H9 (cell line): ENCODE measurements around the gene MMRN2. TPM values are rescaled to one million over a fixed set of nuclear protein-coding genes. Genes with fewer than 3 reads are reported as not detected.

Experiments
- DNase-seq: peaks from one replicate; pipeline ENCODE4 v3.0.0-alpha.2; 2017
- H2AFZ ChIP-seq: one replicate; pipeline ENCODE4 v1.6.1; 2013; ENCODE audit warnings: mild to moderate bottlenecking, low read length, control low read depth, moderate library complexity
- H2AK5ac ChIP-seq: 2 replicates; pipeline ENCODE4 v1.6.1; 2013; ENCODE audit warnings: low read length, control low read depth, mixed read lengths; ENCODE audit not compliant: insufficient read length
- H2BK120ac ChIP-seq: one replicate; pipeline ENCODE4 v1.6.1; 2013; ENCODE audit warnings: low read depth, mild to moderate bottlenecking, low read length, control low read depth, inconsistent platforms; ENCODE audit not compliant: poor library complexity, severe bottlenecking
- H2BK12ac ChIP-seq: 2 replicates; pipeline ENCODE4 v1.6.1; 2013; ENCODE audit warnings: low read length, control low read depth, mixed read lengths, low read depth; ENCODE audit not compliant: insufficient read length
- H2BK15ac ChIP-seq: 2 replicates; pipeline ENCODE4 v1.6.1; 2013; ENCODE audit warnings: low read depth, low read length, control low read depth
- H2BK20ac ChIP-seq: one replicate; pipeline ENCODE4 v1.6.1; 2013; ENCODE audit warnings: low read depth, mild to moderate bottlenecking, low read length, control low read depth, inconsistent platforms; ENCODE audit not compliant: poor library complexity, severe bottlenecking
- H2BK5ac ChIP-seq: 2 replicates; pipeline ENCODE4 v1.6.1; 2013; ENCODE audit warnings: low read length, control low read depth, mixed read lengths; ENCODE audit not compliant: insufficient read length
- H3K14ac ChIP-seq: 2 replicates; pipeline ENCODE4 v1.6.1; 2013; ENCODE audit warnings: low read length, control low read depth; ENCODE audit not compliant: insufficient read depth
- H3K18ac ChIP-seq: 2 replicates; pipeline ENCODE4 v1.6.1; 2013; ENCODE audit warnings: low read depth, mild to moderate bottlenecking, mixed read lengths, low read length, control low read depth; ENCODE audit not compliant: insufficient read length
- H3K23ac ChIP-seq: 2 replicates; pipeline ENCODE4 v1.6.1; 2013; ENCODE audit warnings: low read length, control low read depth, mixed read lengths, low read depth; ENCODE audit not compliant: insufficient read length
- H3K23me2 ChIP-seq: 2 replicates; pipeline ENCODE4 v1.6.1; 2013; ENCODE audit warnings: low read depth, mild to moderate bottlenecking, mixed read lengths, low read length, control low read depth; ENCODE audit not compliant: insufficient read length, poor library complexity, severe bottlenecking
- H3K27ac ChIP-seq: 2 replicates; pipeline ENCODE4 v1.5.1; 2013; ENCODE audit warnings: low read length, control low read depth, mixed read lengths, low read depth; ENCODE audit not compliant: insufficient read length
- H3K27me3 ChIP-seq: 2 replicates; pipeline ENCODE4 v1.6.1; 2013; ENCODE audit warnings: low read length, control low read depth, inconsistent platforms; ENCODE audit not compliant: insufficient read depth
- H3K4ac ChIP-seq: 2 replicates; pipeline ENCODE4 v1.6.1; 2013; ENCODE audit warnings: low read depth, mild to moderate bottlenecking, control low read depth, inconsistent platforms, low read length, moderate library complexity
- H3K4me1 ChIP-seq: 2 replicates; pipeline ENCODE4 v1.6.1; 2013; ENCODE audit warnings: low read length, control low read depth, inconsistent platforms; ENCODE audit not compliant: insufficient read depth
- H3K4me2 ChIP-seq: 2 replicates; pipeline ENCODE4 v1.6.1; 2013; ENCODE audit warnings: low read length, control low read depth, mixed read lengths; ENCODE audit not compliant: insufficient read length, insufficient read depth
- H3K56ac ChIP-seq: 2 replicates; pipeline ENCODE4 v1.6.1; 2013; ENCODE audit warnings: low read depth, mild to moderate bottlenecking, mixed read lengths, low read length, control low read depth; ENCODE audit not compliant: insufficient read length
- H3K79me1 ChIP-seq: 2 replicates; pipeline ENCODE4 v1.6.1; 2013; ENCODE audit warnings: low read depth, mild to moderate bottlenecking, moderate library complexity, low read length, control low read depth, inconsistent platforms; ENCODE audit not compliant: insufficient read depth, poor library complexity, severe bottlenecking
- H3K79me2 ChIP-seq: 2 replicates; pipeline ENCODE4 v1.6.1; 2013; ENCODE audit warnings: low read length, control low read depth, inconsistent platforms; ENCODE audit not compliant: insufficient read depth
- H3K9ac ChIP-seq: 2 replicates; pipeline ENCODE4 v1.6.1; 2013; ENCODE audit warnings: low read length, control low read depth, mixed read lengths; ENCODE audit not compliant: insufficient read length; ENCODE audit errors: extremely low read depth
- H3K9me3 ChIP-seq: one replicate; pipeline ENCODE4 v1.6.1; 2013; ENCODE audit warnings: low read depth, low read length, inconsistent platforms; ENCODE audit not compliant: control insufficient read depth
- H3T11ph ChIP-seq: one replicate; pipeline ENCODE4 v1.6.1; 2013; ENCODE audit warnings: mild to moderate bottlenecking, low read length, control low read depth, inconsistent platforms
- H4K20me1 ChIP-seq: one replicate; pipeline ENCODE4 v1.6.1; 2013; ENCODE audit not compliant: control insufficient read depth, insufficient read length, insufficient read depth
- H4K5ac ChIP-seq: 2 replicates; pipeline ENCODE4 v1.6.1; 2013; ENCODE audit warnings: low read depth, mild to moderate bottlenecking, mixed read lengths, low read length, control low read depth; ENCODE audit not compliant: insufficient read length
- H4K8ac ChIP-seq: replicated peaks from 2 replicates; pipeline ENCODE4 v1.6.1; 2013; ENCODE audit warnings: low read length, control low read depth, mixed read lengths, low read depth; ENCODE audit not compliant: insufficient read length
- H4K91ac ChIP-seq: 2 replicates; pipeline ENCODE4 v1.6.1; 2013; ENCODE audit warnings: low read depth, mild to moderate bottlenecking, moderate library complexity, mixed read lengths, low read length, control low read depth; ENCODE audit not compliant: insufficient read length
- H3K27ac Mint-ChIP-seq, 3 experiments: 2 replicates in 2 of 3; 3 replicates in 1 of 3; pipeline ENCODE4 v1.8.0; 2020 to 2021; ENCODE audit warnings: mixed read lengths in 3 of 3, mild to moderate bottlenecking in 1 of 3, moderate library complexity in 1 of 3
- H3K27me3 Mint-ChIP-seq: 2 replicates; pipeline ENCODE4 v1.8.0; 2021; ENCODE audit warnings: low read depth, mild to moderate bottlenecking, moderate library complexity, mixed read lengths
- H3K36me3 Mint-ChIP-seq, 3 experiments: 2 replicates in 2 of 3; 3 replicates in 1 of 3; pipeline ENCODE4 v1.8.0; 2020 to 2021; ENCODE audit warnings: low read depth in 3 of 3, mixed read lengths in 3 of 3; ENCODE audit not compliant: insufficient read depth in 1 of 3
- H3K4me1 Mint-ChIP-seq, 2 experiments: 2 replicates each; pipeline ENCODE4 v1.8.0; 2020; ENCODE audit warnings: mixed read lengths in 2 of 2
- H3K4me3 Mint-ChIP-seq, 2 experiments: 2 replicates in 1 of 2; 3 replicates in 1 of 2; pipeline ENCODE4 v1.8.0; 2020 to 2021; ENCODE audit warnings: mild to moderate bottlenecking in 2 of 2, mixed read lengths in 2 of 2, moderate library complexity in 1 of 2
- H3K9me3 Mint-ChIP-seq, 2 experiments: 2 replicates in 1 of 2; 3 replicates in 1 of 2; pipeline ENCODE4 v1.8.0; 2020; ENCODE audit warnings: mild to moderate bottlenecking in 2 of 2, mixed read lengths in 2 of 2, moderate library complexity in 1 of 2
- total RNA-seq: library from RNA; stranded (reverse); gene quantifications from 2 replicates; pipeline ENCODE4 v1.2.1, GENCODE V29; 2021
- TF ChIP-seq, protein P1 (sequence below): fragments of 200-600 bp; sonication (generic); conservative IDR thresholded peaks from 3 replicates; pipeline ENCODE4 v1.8.0; 2021; ENCODE audit warnings: antibody characterized with exemption, mild to moderate bottlenecking

Gene MMRN2
- total RNA-seq, 1 experiment from 2014 or later = 1.0 TPM

- Mint-ChIP-seq H3K27ac (peak overlapping the region; percentile 62 to 71 (median 64); a peak in 2 of 7 replicates), H3K36me3 (no peaks in the 10 kb centered on the region; a peak in 1 of 7 replicates), H3K4me1 (peaks cover 16 to 19% of the 10 kb centered on the region in 2 experiments), H3K4me3 (no peak overlapping the region), H3K27me3 (peaks cover 5% of the 10 kb centered on the region), H3K9me3 (no peaks in the 10 kb centered on the region; a peak in 2 of 5 replicates)
- H2BK120ac ChIP-seq = no peak overlapping the region
- no peak overlapping the region for H3K9ac ChIP-seq
- no peak overlapping the region for H3K14ac ChIP-seq
- no peaks in the 10 kb centered on the region for H3K23me2 ChIP-seq
- H2AFZ ChIP-seq = no peak overlapping the region
- H3K9me3 ChIP-seq = no peaks in the 10 kb centered on the region
- no peaks in the 10 kb centered on the region for H4K20me1 ChIP-seq
- TF ChIP-seq, protein P1, sequence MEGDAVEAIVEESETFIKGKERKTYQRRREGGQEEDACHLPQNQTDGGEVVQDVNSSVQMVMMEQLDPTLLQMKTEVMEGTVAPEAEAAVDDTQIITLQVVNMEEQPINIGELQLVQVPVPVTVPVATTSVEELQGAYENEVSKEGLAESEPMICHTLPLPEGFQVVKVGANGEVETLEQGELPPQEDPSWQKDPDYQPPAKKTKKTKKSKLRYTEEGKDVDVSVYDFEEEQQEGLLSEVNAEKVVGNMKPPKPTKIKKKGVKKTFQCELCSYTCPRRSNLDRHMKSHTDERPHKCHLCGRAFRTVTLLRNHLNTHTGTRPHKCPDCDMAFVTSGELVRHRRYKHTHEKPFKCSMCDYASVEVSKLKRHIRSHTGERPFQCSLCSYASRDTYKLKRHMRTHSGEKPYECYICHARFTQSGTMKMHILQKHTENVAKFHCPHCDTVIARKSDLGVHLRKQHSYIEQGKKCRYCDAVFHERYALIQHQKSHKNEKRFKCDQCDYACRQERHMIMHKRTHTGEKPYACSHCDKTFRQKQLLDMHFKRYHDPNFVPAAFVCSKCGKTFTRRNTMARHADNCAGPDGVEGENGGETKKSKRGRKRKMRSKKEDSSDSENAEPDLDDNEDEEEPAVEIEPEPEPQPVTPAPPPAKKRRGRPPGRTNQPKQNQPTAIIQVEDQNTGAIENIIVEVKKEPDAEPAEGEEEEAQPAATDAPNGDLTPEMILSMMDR = no peak
- H3K27ac ChIP-seq = no peak overlapping the region
- no peak overlapping the region for H4K91ac ChIP-seq
- no peak overlapping the region for H3K4ac ChIP-seq
- H3K79me2 ChIP-seq = no peaks in the 10 kb centered on the region
- no peak overlapping the region for H3K18ac ChIP-seq
- H3K4me1 ChIP-seq = no peaks in the 10 kb centered on the region
- H4K8ac ChIP-seq = no peak overlapping the region
- H3K23ac ChIP-seq = no peak overlapping the region
- H4K5ac ChIP-seq = no peak overlapping the region
- no peaks in the 10 kb centered on the region for H3K27me3 ChIP-seq
- no peak overlapping the region for H3K56ac ChIP-seq
- DNase-seq = peak; percentile 21
- no peak overlapping the region for H2BK20ac ChIP-seq
- no peak overlapping the region for H2AK5ac ChIP-seq
- H2BK5ac ChIP-seq = no peak overlapping the region
- H3K4me2 ChIP-seq = no peak overlapping the region
- H3K79me1 ChIP-seq = no peaks in the 10 kb centered on the region
- H2BK15ac ChIP-seq = no peak overlapping the region
- no peak overlapping the region for H3T11ph ChIP-seq
- H2BK12ac ChIP-seq = no peak overlapping the region
These were observed 12.9 kb downstream of the MMRN2 start for GRCh38 chr10:86944471-86944870.
